HepG2 (cell line): ENCODE measurements around the gene SLC7A10. TPM values are rescaled to one million over a fixed set of nuclear protein-coding genes. Genes with fewer than 3 reads are reported as not detected.

Experiments
- ATAC-seq: fragments of 200-7000 bp; cut with Tn5 transposase; 3 replicates; pipeline ENCODE4 v1.9.1; 2020; ENCODE audit warnings: mild to moderate bottlenecking, moderate library complexity
- BruUV-seq: library from RNA; stranded (reverse); fragments of 400-500 nt; replicated peaks from 2 replicates; lab custom pipeline; 2021; lab: Mats Ljungman, UMichigan
- CTCF ChIA-PET: fragments of 300-600 bp; formaldehyde crosslinking; extraction: SDS; loops from one replicate; lab custom pipeline; 2021; ENCODE audit warnings: low total read pairs, inconsistent platforms, low intra/inter-chr PET ratio; lab: Yijun Ruan, JAX
- POLR2A ChIA-PET: fragments of 350-600 bp; sonication (Branson Sonifier 250); formaldehyde crosslinking; loops from one replicate; lab custom pipeline; 2020; ENCODE audit warnings: antibody characterized with exemption, inconsistent platforms; lab: Yijun Ruan, JAX
- DNase-seq: peaks from one replicate; pipeline ENCODE4 v3.0.0-alpha.2; 2015; ENCODE audit warnings: low spot score
- FAIRE-seq: peaks from 3 replicates; lab custom pipeline; 2011; peaks lifted over from hg19 to GRCh38; lab: Jason Lieb, UNC
- H2AFZ ChIP-seq: one replicate; pipeline ENCODE4 v1.6.1; 2011; ENCODE audit warnings: low read length, inconsistent platforms
- H3K27ac ChIP-seq: fragments of 300-600 bp; 3 replicates; pipeline ENCODE4 v1.8.0; 2011; ENCODE audit warnings: mixed run types, mild to moderate bottlenecking, mixed read lengths, low read length, inconsistent platforms; ENCODE audit not compliant: insufficient read depth; ENCODE audit errors: extremely low read length
- H3K27me3 ChIP-seq, 2 experiments: fragments of 200-600 bp in 1 of 2; 2 replicates in 1 of 2; 3 replicates in 1 of 2; pipeline versions ENCODE4 v1.6.0 to v1.8.0; 2011; ENCODE audit warnings: low read length in 2 of 2, mild to moderate bottlenecking in 2 of 2, moderate library complexity in 2 of 2, inconsistent platforms in 1 of 2; ENCODE audit not compliant: insufficient read depth in 2 of 2, control insufficient read depth in 1 of 2
- H3K36me3 ChIP-seq, 2 experiments: fragments of 200-600 bp in 1 of 2; replicated peaks in 1 of 2; 2 replicates in 1 of 2; 3 replicates in 1 of 2; pipeline versions ENCODE4 v1.5.1 to v1.8.0; 2011; ENCODE audit warnings: low read length in 2 of 2, inconsistent platforms in 1 of 2; ENCODE audit not compliant: insufficient read depth in 2 of 2, control insufficient read depth in 1 of 2
- H3K4me1 ChIP-seq: 2 replicates; pipeline ENCODE4 v1.5.1; 2012; ENCODE audit warnings: low read length, inconsistent platforms; ENCODE audit not compliant: insufficient read depth
- H3K4me2 ChIP-seq: 2 replicates; pipeline ENCODE4 v1.6.0; 2011; ENCODE audit warnings: low read depth, low read length, inconsistent platforms
- H3K4me3 ChIP-seq, 3 experiments: fragments of 200-600 bp in 1 of 3; sonication (generic), shearing (Covaris generic) in 1 of 3; replicated peaks in 1 of 3; 2 replicates each; pipeline ENCODE4 v1.5.1; 2011 to 2016; ENCODE audit warnings: low read length in 3 of 3, inconsistent platforms in 2 of 3, low read depth in 2 of 3, mild to moderate bottlenecking in 2 of 3, control low read depth in 1 of 3, mixed read lengths in 1 of 3; ENCODE audit not compliant: insufficient read depth in 1 of 3
- H3K79me2 ChIP-seq: one replicate; pipeline ENCODE4 v1.6.1; 2011; ENCODE audit warnings: low read length, inconsistent platforms; ENCODE audit not compliant: insufficient read depth
- H3K9ac ChIP-seq: 2 replicates; pipeline ENCODE4 v1.6.0; 2011; ENCODE audit warnings: mild to moderate bottlenecking, low read depth, low read length, inconsistent platforms; ENCODE audit not compliant: insufficient read depth
- H3K9me3 ChIP-seq: 2 replicates; pipeline ENCODE4 v1.5.1; 2012; ENCODE audit warnings: mild to moderate bottlenecking, low read length
- H4K20me1 ChIP-seq: 2 replicates; pipeline ENCODE4 v1.6.0; 2011; ENCODE audit warnings: inconsistent platforms, mild to moderate bottlenecking, low read length, moderate library complexity; ENCODE audit not compliant: insufficient read depth
- ATAD3A ChIP-seq: sonication (generic); formaldehyde crosslinking; IDR thresholded peaks from 2 replicates; pipeline ENCODE4 v1.4.0; 2020; ENCODE audit warnings: missing genetic modification reagents
- CBFB ChIP-seq: sonication (generic); formaldehyde crosslinking; IDR thresholded peaks from 2 replicates; pipeline ENCODE4 v1.4.0; 2020; ENCODE audit warnings: missing genetic modification reagents
- E2F1 ChIP-seq: sonication (generic); formaldehyde crosslinking; IDR thresholded peaks from 2 replicates; pipeline ENCODE4 v1.5.0; 2020; ENCODE audit warnings: missing genetic modification reagents
- KDM5A ChIP-seq: fragments of 200-600 bp; sonication (generic); IDR thresholded peaks from 2 replicates; pipeline ENCODE4 v1.7.0; 2018; ENCODE audit warnings: antibody characterized with exemption, mild to moderate bottlenecking, low read length, borderline replicate concordance
- POLR2AphosphoS2 ChIP-seq: IDR thresholded peaks from 2 replicates; pipeline ENCODE4 v1.6.1; 2011; ENCODE audit warnings: low read depth, low read length, improper control_type of control experiment
- SIN3B ChIP-seq: fragments of 150-350 bp; IDR thresholded peaks from 2 replicates; pipeline ENCODE4 v1.6.1; 2014; ENCODE audit warnings: low read length
- SRSF4 ChIP-seq: fragments of 200-400 bp; formaldehyde crosslinking; IDR thresholded peaks from one replicate; pipeline ENCODE4 v1.6.1; 2018; ENCODE audit warnings: mild to moderate bottlenecking, low read depth, low read length, moderate library complexity; ENCODE audit not compliant: poor library complexity, severe bottlenecking
- SRY ChIP-seq: sonication (generic); formaldehyde crosslinking; IDR thresholded peaks from 2 replicates; pipeline ENCODE4 v1.8.0; 2022; ENCODE audit warnings: mild to moderate bottlenecking, missing genetic modification reagents
- TRIM22 ChIP-seq: fragments of 450-650 bp; IDR thresholded peaks from 2 replicates; pipeline ENCODE4 v1.6.1; 2017
- YY1 ChIP-seq: IDR thresholded peaks from 2 replicates; pipeline ENCODE4 v1.6.1; 2011; ENCODE audit warnings: low read length, low read depth, moderate library complexity, mild to moderate bottlenecking; ENCODE audit not compliant: insufficient read depth, insufficient replicate concordance
- ZBTB14 ChIP-seq: sonication (generic); formaldehyde crosslinking; IDR thresholded peaks from 2 replicates; pipeline ENCODE4 v1.4.0; 2020; ENCODE audit warnings: missing genetic modification reagents
- ZFAT ChIP-seq: sonication (generic); formaldehyde crosslinking; conservative IDR thresholded peaks from 2 replicates; pipeline ENCODE4 v1.8.1; 2023; ENCODE audit warnings: missing genetic modification reagents, inconsistent platforms
- ZNF121 ChIP-seq: sonication (generic); formaldehyde crosslinking; IDR thresholded peaks from 2 replicates; pipeline ENCODE4 v1.5.0; 2020; ENCODE audit warnings: mild to moderate bottlenecking, missing genetic modification reagents
- ZNF225 ChIP-seq: sonication (generic); formaldehyde crosslinking; IDR thresholded peaks from 2 replicates; pipeline ENCODE4 v1.4.0; 2020; ENCODE audit warnings: mild to moderate bottlenecking, missing genetic modification reagents
- ZNF333 ChIP-seq: sonication (generic); formaldehyde crosslinking; IDR thresholded peaks from 2 replicates; pipeline ENCODE4 v1.4.0; 2020; ENCODE audit warnings: mild to moderate bottlenecking, missing genetic modification reagents, borderline replicate concordance
- ZNF460 ChIP-seq: sonication (generic); formaldehyde crosslinking; IDR thresholded peaks from 2 replicates; pipeline ENCODE4 v1.5.1; 2020; ENCODE audit warnings: missing genetic modification reagents, mild to moderate bottlenecking, borderline replicate concordance
- ZNF569 ChIP-seq: sonication (generic); formaldehyde crosslinking; IDR thresholded peaks from 2 replicates; pipeline ENCODE4 v1.5.0; 2020; ENCODE audit warnings: mild to moderate bottlenecking, missing genetic modification reagents, moderate library complexity, borderline replicate concordance
- ZNF737 ChIP-seq: sonication (generic); formaldehyde crosslinking; IDR thresholded peaks from 2 replicates; pipeline ENCODE4 v1.5.0; 2020; ENCODE audit warnings: missing genetic modification reagents, mild to moderate bottlenecking, borderline replicate concordance
- ZNF780A ChIP-seq: sonication (generic); formaldehyde crosslinking; IDR thresholded peaks from 2 replicates; pipeline ENCODE4 v1.8.0; 2022; ENCODE audit warnings: mild to moderate bottlenecking, missing genetic modification reagents, moderate library complexity
- ZNF878 ChIP-seq: sonication (generic); formaldehyde crosslinking; IDR thresholded peaks from 2 replicates; pipeline ENCODE4 v1.8.1; 2023; ENCODE audit warnings: mild to moderate bottlenecking, missing genetic modification reagents, moderate library complexity
- WGBS: methylation state at CpG from one replicate; pipeline ENCODE4 v1.1.6; 2017; ENCODE audit warnings: low lambda C conversion rate; 5-methylcytosine and 5-hydroxymethylcytosine counted together
- in situ Hi-C: cut with HindIII; loops from 2 replicates; pipeline ENCODE4 v1.10.0; 2017; ENCODE audit warnings: low pct_unique_long_range_greater_than_20kb; ENCODE audit not compliant: extremely low pct_ligation_motif_present
- intact Hi-C: fragments of 100-400 bp; cut with micrococcal nuclease; formaldehyde crosslinking; loops from one replicate; pipeline ENCODE4 v1.10.0; 2022; ENCODE audit not compliant: unreplicated experiment
- polyA plus RNA-seq, 8 experiments: library from polyadenylated mRNA; depleted of rRNA in 3 of 8; stranded (reverse) in 7 of 8; unstranded in 1 of 8; fragments of >200 nt; fragmentation: Illumina TruSeq in 4 of 8; extraction: Trizol in 4 of 8; gene quantifications; 2 replicates each; pipeline versions ENCODE4 v1.2.1 to v1.2.3, GENCODE V29; 2011 to 2016; ENCODE audit warnings: low read depth in 4 of 8, missing spikeins in 1 of 8, mixed read lengths in 1 of 8; ENCODE audit not compliant: insufficient read depth in 1 of 8
- total RNA-seq, 5 experiments: library from RNA; depleted of rRNA; stranded (reverse); fragments of >200 nt; fragmentation: Illumina TruSeq; extraction: Trizol; gene quantifications; 2 replicates each; pipeline ENCODE4 v1.2.3, GENCODE V29; 2016; ENCODE audit warnings: low read depth in 1 of 5

The SLC7A10 gene
- total and polyA plus RNA-seq, 2 of the 13 experiments (the other 11 are each of a cell fraction or from before 2014, with no cell fraction given), result 1.1 to 2.2 TPM

GRCh38 chr19:33248954-33249613 lies 23.4 kb upstream of the SLC7A10 start (continued):
- TF ChIP-seq E2F1, result no peak
- peak; percentile 80; the same call in 1 of the 2 replicates for TF ChIP-seq ZNF333 (CRISPR knock-in tag)
- no peak for TF ChIP-seq SRSF4
- no peak for TF ChIP-seq ATAD3A (CRISPR knock-in tag)
- no peak for TF ChIP-seq SRY (CRISPR knock-in tag)

GRCh38 chr19:33248553-33248953 lies 22.9 kb upstream of the SLC7A10 start:
- Histone ChIP-seq H3K79me2 (no peaks in the 10 kb centered on the region), H4K20me1 (no peaks in the 10 kb centered on the region), H3K27me3 (peaks cover 0 to under 1% of the 10 kb centered on the region in 2 experiments; a peak in 2 of 5 replicates), H3K36me3 (no peaks in the 10 kb centered on the region), H3K9ac (peak overlapping the region; percentile 41), H3K4me1 (peaks cover 57% of the 10 kb centered on the region), H3K27ac (peak overlapping the region; percentile 83), H2AFZ (no peak overlapping the region), H3K4me3 (peak overlapping the region in 2 of 3 experiments; percentile 27 to 69; a peak in 4 of 6 replicates), H3K9me3 (peaks cover 7% of the 10 kb centered on the region; the same call in 1 of the 2 replicates), H3K4me2 (peak overlapping the region; percentile 79)
- no TSS peak for BruUV-seq
- ATAC-seq (peak; percentile 73), DNase-seq (peak; percentile 71), FAIRE-seq (peak; percentile 84)
- 13% methylated on average over 2 of the region's 11 CpGs for WGBS
- POLR2A ChIA-PET, result interaction anchor here (0.8 to 4.1 kb wide), 17 partner anchors 10 to 1111 kb away, joined by 4 to 51 read pairs (median 7); partner anchors contain the start of genes CEBPA and CEBPG
- intact Hi-C loops (loop anchor here (1.0 to 2.0 kb wide), 2 partner anchors 31 to 46 kb away; no protein-coding TSS in a partner anchor), in situ Hi-C loops (no loop called here)
- CTCF ChIA-PET, result interaction anchor here (1.2 kb wide), 1 partner anchor 125 kb away, joined by 3 read pairs; the partner anchor contains the start of gene CEBPG
- TF ChIP-seq ZNF569 (CRISPR knock-in tag) (no peak), KDM5A (no peak), ZNF737 (CRISPR knock-in tag) (no peak), YY1 (no peak), POLR2AphosphoS2 (no peak), SIN3B (no peak), ZNF121 (CRISPR knock-in tag) (no peak), CBFB (no peak), ZFAT (CRISPR knock-in tag) (no peak), ZNF780A (CRISPR knock-in tag) (no peak), ZNF878 (no peak), ZNF460 (CRISPR knock-in tag) (no peak), ZBTB14 (CRISPR knock-in tag) (no peak), ZNF225 (CRISPR knock-in tag) (no peak), TRIM22 (no peak)
